Measurements from ENCODE around the gene ROPN1. TPM values are rescaled to one million over a fixed set of nuclear protein-coding genes. Genes with fewer than 3 reads are reported as not detected.
"Not testable (repeated sequence)": the region's sequence is repeated elsewhere in the genome, so short reads cannot be mapped to it uniquely, and the experiment has no call there.

ROPN1 gene
- total RNA-seq, 3 donors from 2014 or later: 2.3 to 6.1 TPM; not detected in 1

GRCh38 chr3:123997543-123997942 is 5.6 kb upstream of the ROPN1 start:
- Histone ChIP-seq H3K4me3 (no peak overlapping the region), H3K36me3 (no peaks in the 10 kb centered on the region), H3K9me3 (no peaks in the 10 kb centered on the region), H3K27ac (no peak overlapping the region), H3K27me3 (no peaks in the 10 kb centered on the region), H3K4me1 (no peaks in the 10 kb centered on the region)
- no peak for TF ChIP-seq POLR2AphosphoS5 (IDR thresholded peaks at IDR 0.05)
- TF ChIP-seq CTCF (IDR thresholded peaks at IDR 0.05): no peak
- TF ChIP-seq POLR2A (IDR thresholded peaks at IDR 0.05): no peak
- intact Hi-C loops (cut with DNase I; ENCODE audit: low total_unique reads): no loop called here
- DNase-seq (ENCODE audit: low spot score in 2 of 2): no peak

DNA sequence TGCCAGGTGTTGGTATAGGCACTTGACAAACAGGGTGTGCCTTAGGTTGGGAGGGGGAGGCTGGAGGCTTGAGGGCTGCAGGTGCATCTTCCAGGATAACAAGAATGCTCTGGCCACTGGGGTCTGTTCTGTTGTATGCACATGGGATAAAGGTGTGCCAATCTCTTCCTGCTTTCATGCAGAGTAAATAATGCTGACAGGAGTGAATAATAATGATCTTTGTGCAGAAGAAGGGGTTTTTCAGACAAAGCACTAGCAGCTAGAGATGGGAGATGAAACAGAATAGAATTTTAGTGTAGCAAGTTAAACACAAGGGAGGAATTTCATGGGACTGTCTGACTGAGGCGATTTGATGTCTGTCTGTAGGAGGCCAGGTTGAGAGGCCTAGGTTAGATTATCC is 1.9 kb upstream of the ROPN1 start:
- H3K27ac ChIP-seq: no peak overlapping the region
- no peaks in the 10 kb centered on the region for H3K36me3 ChIP-seq
- no peaks in the 10 kb centered on the region for H3K4me1 ChIP-seq
- TF ChIP-seq CTCF (IDR thresholded peaks at IDR 0.05) (no peak), POLR2AphosphoS5 (IDR thresholded peaks at IDR 0.05) (no peak), POLR2A (IDR thresholded peaks at IDR 0.05) (no peak)
- DNase-seq (ENCODE audit: low spot score in 2 of 2): no peak
- intact Hi-C loops (cut with DNase I; ENCODE audit: low total_unique reads): no loop called here
- no peaks in the 10 kb centered on the region for H3K27me3 ChIP-seq
- no peaks in the 10 kb centered on the region for H3K9me3 ChIP-seq
- no peak overlapping the region for H3K4me3 ChIP-seq

DNA sequence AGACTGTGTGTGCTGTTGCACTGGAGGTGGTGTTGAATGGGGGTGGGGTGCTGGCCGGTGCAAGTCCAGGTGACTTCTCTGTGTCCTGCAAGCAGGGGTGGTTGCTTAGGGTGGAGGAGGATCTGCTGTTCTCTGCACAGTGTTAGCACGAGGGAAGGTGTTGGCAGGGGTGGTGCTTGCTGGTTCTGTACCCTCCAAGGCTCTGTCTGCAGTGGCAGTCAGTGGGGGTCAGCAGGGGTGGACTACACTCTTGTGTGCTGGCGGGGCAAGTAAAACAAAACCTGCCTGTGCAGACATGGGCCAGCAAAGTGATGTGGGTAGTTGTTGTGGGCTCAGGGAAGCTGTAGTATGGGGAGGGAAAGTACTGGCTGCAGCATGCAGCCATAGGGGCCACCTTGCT is 5.5 kb downstream of the ROPN1 start:
- Histone ChIP-seq H3K4me3 (no peak overlapping the region), H3K36me3 (no peaks in the 10 kb centered on the region), H3K4me1 (no peaks in the 10 kb centered on the region), H3K9me3 (no peaks in the 10 kb centered on the region), H3K27me3 (no peaks in the 10 kb centered on the region), H3K27ac (no peak overlapping the region)
- no peak for DNase-seq (ENCODE audit: low spot score in 2 of 2)
- TF ChIP-seq POLR2AphosphoS5 (IDR thresholded peaks at IDR 0.05) (no peak), POLR2A (IDR thresholded peaks at IDR 0.05) (no peak), CTCF (IDR thresholded peaks at IDR 0.05) (no peak)
- intact Hi-C loops (cut with DNase I; ENCODE audit: low total_unique reads): no loop called here

GRCh38 chr3:123984957-123985356 is 7.0 kb downstream of the ROPN1 start:
- Histone ChIP-seq H3K27me3 (no peaks in the 10 kb centered on the region), H3K4me3 (no peak overlapping the region), H3K9me3 (no peaks in the 10 kb centered on the region), H3K4me1 (no peaks in the 10 kb centered on the region), H3K36me3 (no peaks in the 10 kb centered on the region), H3K27ac (no peak overlapping the region)
- intact Hi-C loops (cut with DNase I; ENCODE audit: low total_unique reads): loop anchor here (5.0 kb wide), 1 partner anchor 682 kb away; no protein-coding TSS in a partner anchor
- DNase-seq (ENCODE audit: low spot score in 2 of 2): no peak
- TF ChIP-seq CTCF (IDR thresholded peaks at IDR 0.05) (no peak), POLR2AphosphoS5 (IDR thresholded peaks at IDR 0.05) (no peak), POLR2A (IDR thresholded peaks at IDR 0.05) (no peak)

DNA sequence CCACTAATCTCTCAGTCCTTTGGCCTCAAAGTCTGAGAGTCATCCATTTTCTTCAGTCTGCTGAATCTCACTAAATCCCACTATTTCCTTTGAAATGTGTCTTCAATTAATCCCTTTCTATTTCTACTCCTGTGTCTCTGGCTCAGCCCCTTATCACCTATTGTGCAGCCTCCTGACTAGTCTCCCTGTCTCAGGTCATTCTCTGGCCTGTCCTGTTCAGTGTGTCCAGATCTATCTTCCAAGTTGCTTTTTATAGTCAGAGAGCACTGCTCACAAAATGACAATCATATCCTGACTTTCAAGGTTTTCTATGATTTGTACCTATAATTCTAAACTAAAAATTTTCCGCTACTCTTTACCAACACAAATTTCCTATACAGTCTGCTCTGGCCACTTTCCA is 7.6 kb downstream of the ROPN1 start:
- H3K27ac ChIP-seq: no peak overlapping the region
- no peaks in the 10 kb centered on the region for H3K36me3 ChIP-seq
- no peak for DNase-seq (ENCODE audit: low spot score in 2 of 2)
- H3K4me1 ChIP-seq: no peaks in the 10 kb centered on the region
- intact Hi-C loops (cut with DNase I; ENCODE audit: low total_unique reads): loop anchor here (5.0 kb wide), 1 partner anchor 683 kb away; no protein-coding TSS in a partner anchor
- TF ChIP-seq POLR2A (IDR thresholded peaks at IDR 0.05): no peak
- no peak for TF ChIP-seq CTCF (IDR thresholded peaks at IDR 0.05)
- TF ChIP-seq POLR2AphosphoS5 (IDR thresholded peaks at IDR 0.05): no peak
- no peak overlapping the region for H3K4me3 ChIP-seq
- no peaks in the 10 kb centered on the region for H3K9me3 ChIP-seq
- H3K27me3 ChIP-seq: no peaks in the 10 kb centered on the region

GRCh38 chr3:123981317-123981716 is 10.6 kb downstream of the ROPN1 start:
- not testable (repeated sequence) for H3K4me3 ChIP-seq; H3K27me3 ChIP-seq; H3K4me1 ChIP-seq; H3K9me3 ChIP-seq; DNase-seq (ENCODE audit: low spot score in 2 of 2); H3K36me3 ChIP-seq; H3K27ac ChIP-seq
- intact Hi-C loops (cut with DNase I; ENCODE audit: low total_unique reads): loop anchor here (5.0 kb wide), 1 partner anchor 686 kb away; no protein-coding TSS in a partner anchor

All from breast epithelium (tissue), 4 donors.